CD14-positive monocyte (primary cell): ENCODE measurements around the gene ZNF692. TPM values are rescaled to one million over a fixed set of nuclear protein-coding genes. Genes with fewer than 3 reads are reported as not detected.

Experiments
- DNase-seq, 3 donors: peaks; one replicate each; pipeline ENCODE4 v3.0.0-alpha.2; 2011 to 2022
- H2AFZ ChIP-seq: 2 replicates; pipeline ENCODE4 v1.6.0; 2012; ENCODE audit warnings: mild to moderate bottlenecking, low read depth, low read length, inconsistent platforms; ENCODE audit not compliant: insufficient read depth, poor library complexity, severe bottlenecking
- H3K27ac ChIP-seq, 2 donors: 1 replicate in 1 of 2; 2 replicates in 1 of 2; pipeline ENCODE4 v1.5.1; 2012 to 2013; ENCODE audit warnings: low read length in 2 of 2, control low read depth in 1 of 2, inconsistent platforms in 1 of 2, low read depth in 1 of 2, mild to moderate bottlenecking in 1 of 2
- H3K27me3 ChIP-seq, 2 donors: one replicate each; pipeline versions ENCODE4 v1.6.0 to v1.6.1; 2011 to 2013; ENCODE audit warnings: low read length in 2 of 2; ENCODE audit not compliant: control insufficient read depth in 2 of 2, insufficient read depth in 2 of 2
- H3K36me3 ChIP-seq, 2 donors: replicated peaks in 1 of 2; 1 replicate in 1 of 2; 2 replicates in 1 of 2; pipeline versions ENCODE4 v1.5.1 to v1.6.1; 2012 to 2013; ENCODE audit warnings: low read length in 2 of 2, control low read depth in 1 of 2, inconsistent platforms in 1 of 2, mild to moderate bottlenecking in 1 of 2; ENCODE audit not compliant: insufficient read depth in 2 of 2, control insufficient read depth in 1 of 2
- H3K4me1 ChIP-seq, 2 donors: 1 replicate in 1 of 2; 2 replicates in 1 of 2; pipeline versions ENCODE4 v1.5.1 to v1.6.1; 2012 to 2013; ENCODE audit warnings: low read length in 2 of 2, control low read depth in 1 of 2, inconsistent platforms in 1 of 2, mild to moderate bottlenecking in 1 of 2, moderate library complexity in 1 of 2; ENCODE audit not compliant: insufficient read depth in 2 of 2, control insufficient read depth in 1 of 2
- H3K4me2 ChIP-seq: replicated peaks from 2 replicates; pipeline ENCODE3; 2012; ENCODE audit warnings: low read length, moderate library complexity, mild to moderate bottlenecking; ENCODE audit not compliant: poor library complexity, severe bottlenecking; ENCODE audit errors: extremely low read depth
- H3K4me3 ChIP-seq, 3 experiments: fragments of 200-600 bp in 1 of 3; sonication (generic) in 1 of 3; replicated peaks in 1 of 3; 1 replicate in 2 of 3; 2 replicates in 1 of 3; pipeline ENCODE4 v1.5.1; 2011 to 2013; ENCODE audit warnings: low read length in 3 of 3, mild to moderate bottlenecking in 3 of 3, control low read depth in 2 of 3, low read depth in 2 of 3, inconsistent platforms in 1 of 3, moderate library complexity in 1 of 3
- H3K79me2 ChIP-seq: 2 replicates; pipeline ENCODE4 v1.6.0; 2012; ENCODE audit warnings: mild to moderate bottlenecking, control low read depth, inconsistent platforms, low read length, moderate library complexity; ENCODE audit not compliant: insufficient read depth
- H3K9ac ChIP-seq: 2 replicates; pipeline ENCODE4 v1.6.0; 2017; ENCODE audit warnings: low read length, mild to moderate bottlenecking; ENCODE audit not compliant: insufficient read depth, poor library complexity, severe bottlenecking
- H3K9me3 ChIP-seq, 2 donors: replicated peaks in 1 of 2; 1 replicate in 1 of 2; 2 replicates in 1 of 2; pipeline versions ENCODE4 v1.5.1 to v1.6.1; 2012 to 2013; ENCODE audit warnings: low read length in 2 of 2, control low read depth in 1 of 2; ENCODE audit not compliant: control insufficient read depth in 1 of 2, insufficient read depth in 1 of 2
- H4K20me1 ChIP-seq: 2 replicates; pipeline ENCODE4 v1.6.0; 2012; ENCODE audit warnings: mild to moderate bottlenecking, low read length, control low read depth, moderate library complexity; ENCODE audit not compliant: insufficient read depth
- H3K27ac Mint-ChIP-seq, 7 donors: one replicate each; pipeline ENCODE4 v1.8.0; 2020; ENCODE audit warnings: mild to moderate bottlenecking in 7 of 7, mixed read lengths in 7 of 7, moderate library complexity in 6 of 7, inconsistent platforms in 2 of 7
- H3K27me3 Mint-ChIP-seq, 3 donors: one replicate each; pipeline ENCODE4 v1.8.0; 2021 to 2022; ENCODE audit warnings: low read depth in 3 of 3, mild to moderate bottlenecking in 3 of 3, mixed read lengths in 3 of 3, moderate library complexity in 3 of 3, inconsistent platforms in 1 of 3
- H3K36me3 Mint-ChIP-seq, 2 donors: one replicate each; pipeline ENCODE4 v1.8.0; 2020; ENCODE audit warnings: mixed read lengths in 2 of 2, inconsistent platforms in 1 of 2, mild to moderate bottlenecking in 1 of 2
- H3K4me1 Mint-ChIP-seq: one replicate; pipeline ENCODE4 v1.8.0; 2020; ENCODE audit warnings: mild to moderate bottlenecking, mixed read lengths
- H3K4me3 Mint-ChIP-seq, 2 donors: one replicate each; pipeline ENCODE4 v1.8.0; 2020; ENCODE audit warnings: mild to moderate bottlenecking in 2 of 2, mixed read lengths in 2 of 2, moderate library complexity in 1 of 2
- H3K9me3 Mint-ChIP-seq, 7 donors: one replicate each; pipeline ENCODE4 v1.8.0; 2020 to 2022; ENCODE audit warnings: mixed read lengths in 7 of 7, mild to moderate bottlenecking in 6 of 7, moderate library complexity in 6 of 7, inconsistent platforms in 2 of 7
- WGBS: methylation state at CpG from one replicate; pipeline ENCODE4 v1.1.5; 2013; ENCODE audit warnings: missing lambda C conversion rate; ENCODE audit not compliant: insufficient coverage; 5-methylcytosine and 5-hydroxymethylcytosine counted together
- intact Hi-C, 2 donors: fragments of 100-400 bp; cut with micrococcal nuclease; formaldehyde crosslinking; loops; one replicate each; pipeline versions ENCODE4 v1.15.0 to v1.15.1; 2023
- polyA plus RNA-seq, 3 donors: library from polyadenylated mRNA; depleted of rRNA in 1 of 3; unstranded in 2 of 3; stranded (reverse) in 1 of 3; fragments of 300-500 nt in 2 of 3; fragments of >200 nt in 1 of 3; fragmentation: Illumina TruSeq in 2 of 3; gene quantifications; 1 replicate in 2 of 3; 2 replicates in 1 of 3; pipeline ENCODE4 v1.2.3, GENCODE V29; 2012 to 2021
- TF ChIP-seq, protein P1 (sequence below): fragments of 200-600 bp; IDR thresholded peaks from one replicate; pipeline ENCODE4 v1.8.0; 2022; ENCODE audit warnings: antibody characterized with exemption, mild to moderate bottlenecking

Gene ZNF692
- polyA plus RNA-seq, 3 donors: 2.2 to 59.0 (median 2.4) TPM

DNA sequence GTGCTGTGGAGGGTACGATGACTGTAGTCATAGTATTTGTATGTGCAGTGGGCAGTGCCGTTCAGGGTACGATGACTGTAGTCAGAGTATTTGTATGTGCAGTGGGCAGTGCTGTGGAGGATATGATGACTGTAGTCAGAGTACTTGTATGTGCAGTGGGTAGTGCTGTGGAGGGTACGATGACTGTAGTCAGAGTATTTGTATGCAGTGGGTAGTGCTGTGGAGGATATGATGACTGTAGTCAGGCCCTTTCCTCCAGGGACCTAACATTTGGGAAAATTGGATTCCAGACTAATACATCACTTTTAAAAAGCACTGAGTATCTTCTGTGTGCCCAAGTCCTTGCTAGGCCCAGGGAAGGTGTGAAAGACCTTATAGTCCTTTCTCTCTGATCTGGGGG, 17.9 kb downstream of the ZNF692 start:
- intact Hi-C loops: no loop called here
- peaks cover 16 to 30% of the 10 kb centered on the region in 2 donors for H3K4me1 ChIP-seq
- TF ChIP-seq, protein P1, sequence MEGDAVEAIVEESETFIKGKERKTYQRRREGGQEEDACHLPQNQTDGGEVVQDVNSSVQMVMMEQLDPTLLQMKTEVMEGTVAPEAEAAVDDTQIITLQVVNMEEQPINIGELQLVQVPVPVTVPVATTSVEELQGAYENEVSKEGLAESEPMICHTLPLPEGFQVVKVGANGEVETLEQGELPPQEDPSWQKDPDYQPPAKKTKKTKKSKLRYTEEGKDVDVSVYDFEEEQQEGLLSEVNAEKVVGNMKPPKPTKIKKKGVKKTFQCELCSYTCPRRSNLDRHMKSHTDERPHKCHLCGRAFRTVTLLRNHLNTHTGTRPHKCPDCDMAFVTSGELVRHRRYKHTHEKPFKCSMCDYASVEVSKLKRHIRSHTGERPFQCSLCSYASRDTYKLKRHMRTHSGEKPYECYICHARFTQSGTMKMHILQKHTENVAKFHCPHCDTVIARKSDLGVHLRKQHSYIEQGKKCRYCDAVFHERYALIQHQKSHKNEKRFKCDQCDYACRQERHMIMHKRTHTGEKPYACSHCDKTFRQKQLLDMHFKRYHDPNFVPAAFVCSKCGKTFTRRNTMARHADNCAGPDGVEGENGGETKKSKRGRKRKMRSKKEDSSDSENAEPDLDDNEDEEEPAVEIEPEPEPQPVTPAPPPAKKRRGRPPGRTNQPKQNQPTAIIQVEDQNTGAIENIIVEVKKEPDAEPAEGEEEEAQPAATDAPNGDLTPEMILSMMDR: no peak
- Mint-ChIP-seq H3K27me3 (no peaks in the 10 kb centered on the region), H3K36me3 (peaks cover 24 to 28% of the 10 kb centered on the region in 2 donors), H3K9me3 (peaks cover 0 to 2% (median 0%) of the 10 kb centered on the region in 7 donors), H3K4me1 (peaks cover 22% of the 10 kb centered on the region), H3K27ac (peak overlapping the region in 4 of 7 donors; percentile 22 to 55 (median 41)), H3K4me3 (no peak overlapping the region)
- peak overlapping the region in 1 of 2 donors; percentile 53 for H3K27ac ChIP-seq
- no peak for DNase-seq
- no peak overlapping the region for H3K4me3 ChIP-seq
- H3K4me2 ChIP-seq: no peak overlapping the region
- no peaks in the 10 kb centered on the region for H3K9me3 ChIP-seq
- no peak overlapping the region for H2AFZ ChIP-seq
- peaks cover 23 to 41% of the 10 kb centered on the region in 2 donors for H3K36me3 ChIP-seq
- H3K27me3 ChIP-seq: no peaks in the 10 kb centered on the region
- H3K79me2 ChIP-seq: peaks cover 60% of the 10 kb centered on the region
- H4K20me1 ChIP-seq: peaks cover 29% of the 10 kb centered on the region
- H3K9ac ChIP-seq: no peak overlapping the region
- 100% methylated on average over 1 of the region's 4 CpGs for WGBS

DNA sequence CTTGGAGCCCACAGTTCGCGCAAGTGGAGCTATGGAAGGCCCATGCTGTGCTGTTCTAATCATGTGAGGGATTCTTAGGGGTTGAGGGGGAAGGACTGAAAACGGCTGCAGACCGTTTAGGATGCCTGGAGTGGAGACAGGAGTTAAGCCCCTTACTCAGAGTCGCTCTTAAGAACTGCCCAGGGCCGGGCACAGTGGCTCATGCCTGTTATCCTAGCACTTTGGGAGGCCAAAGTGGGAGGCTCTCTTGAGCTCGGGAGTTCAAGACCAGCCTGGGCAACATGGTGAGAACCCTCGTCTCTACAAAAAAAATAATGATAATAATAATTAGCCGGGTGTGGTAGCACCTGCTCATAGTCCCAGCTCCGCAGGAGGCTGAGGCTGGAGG, 19.7 kb downstream of the ZNF692 start:
- Histone ChIP-seq H3K4me2 (peak overlapping the region; percentile 73), H3K4me3 (peak overlapping the region; percentile 55 to 81 (median 69)), H3K4me1 (peaks cover 25 to 39% of the 10 kb centered on the region in 2 donors), H3K9ac (peak overlapping the region; percentile 99), H3K9me3 (no peaks in the 10 kb centered on the region), H3K27ac (peak overlapping the region; percentile 98 to 99), H3K79me2 (peaks cover 54% of the 10 kb centered on the region), H2AFZ (peak overlapping the region; percentile 70), H3K27me3 (no peaks in the 10 kb centered on the region), H3K36me3 (peaks cover 6 to 23% of the 10 kb centered on the region in 2 donors), H4K20me1 (peaks cover 19% of the 10 kb centered on the region)
- 4% methylated on average over 6 of the region's 10 CpGs for WGBS
- H3K27ac Mint-ChIP-seq: peak overlapping the region in 2 of 7 donors; percentile 99 to 100
- intact Hi-C loops: loop anchor here (1.0 to 2.0 kb wide), 2 partner anchors 20 kb away; partner anchors contain the start of gene ZNF692 (in 2 of the 2)
- peaks cover 0 to 2% (median 0%) of the 10 kb centered on the region in 7 donors for H3K9me3 Mint-ChIP-seq
- H3K27me3 Mint-ChIP-seq: no peaks in the 10 kb centered on the region
- TF ChIP-seq, protein P1: no peak
- H3K4me3 Mint-ChIP-seq: no peak overlapping the region
- H3K36me3 Mint-ChIP-seq: peaks cover 9 to 11% of the 10 kb centered on the region in 2 donors
- no peak for DNase-seq
- peaks cover 22% of the 10 kb centered on the region for H3K4me1 Mint-ChIP-seq
